Femur (tissue), 1 donor: Measurements from ENCODE around the gene AQP1.
A peak's percentile ranks its signal among the peaks of the same experiment; 100 is the strongest.

Source experiments
- DNase-seq: peaks from one replicate; pipeline ENCODE4 v3.0.0-alpha.2; 2017

Gene AQP1

DNA sequence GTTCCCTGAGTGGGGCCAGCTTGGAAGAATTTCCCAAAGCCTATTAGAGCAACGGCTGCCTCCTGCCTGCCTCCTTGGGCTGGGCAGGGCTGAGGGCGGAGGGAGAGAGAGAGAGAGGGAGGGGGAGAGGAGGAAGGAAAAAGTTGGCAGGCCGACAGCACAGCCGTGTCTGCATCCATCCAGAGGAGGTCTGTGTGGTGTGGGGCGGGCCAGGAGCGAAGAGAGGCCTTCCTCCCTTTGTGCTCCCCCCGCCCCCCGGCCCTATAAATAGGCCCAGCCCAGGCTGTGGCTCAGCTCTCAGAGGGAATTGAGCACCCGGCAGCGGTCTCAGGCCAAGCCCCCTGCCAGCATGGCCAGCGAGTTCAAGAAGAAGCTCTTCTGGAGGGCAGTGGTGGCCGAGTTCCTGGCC is at the start of gene AQP1:
AQP1 (plus strand) TSS at position 293 of the 409 bp plus-strand sequence; CDS start at position 350, 57 bp downstream.
- peak; percentile 95 for DNase-seq

DNA sequence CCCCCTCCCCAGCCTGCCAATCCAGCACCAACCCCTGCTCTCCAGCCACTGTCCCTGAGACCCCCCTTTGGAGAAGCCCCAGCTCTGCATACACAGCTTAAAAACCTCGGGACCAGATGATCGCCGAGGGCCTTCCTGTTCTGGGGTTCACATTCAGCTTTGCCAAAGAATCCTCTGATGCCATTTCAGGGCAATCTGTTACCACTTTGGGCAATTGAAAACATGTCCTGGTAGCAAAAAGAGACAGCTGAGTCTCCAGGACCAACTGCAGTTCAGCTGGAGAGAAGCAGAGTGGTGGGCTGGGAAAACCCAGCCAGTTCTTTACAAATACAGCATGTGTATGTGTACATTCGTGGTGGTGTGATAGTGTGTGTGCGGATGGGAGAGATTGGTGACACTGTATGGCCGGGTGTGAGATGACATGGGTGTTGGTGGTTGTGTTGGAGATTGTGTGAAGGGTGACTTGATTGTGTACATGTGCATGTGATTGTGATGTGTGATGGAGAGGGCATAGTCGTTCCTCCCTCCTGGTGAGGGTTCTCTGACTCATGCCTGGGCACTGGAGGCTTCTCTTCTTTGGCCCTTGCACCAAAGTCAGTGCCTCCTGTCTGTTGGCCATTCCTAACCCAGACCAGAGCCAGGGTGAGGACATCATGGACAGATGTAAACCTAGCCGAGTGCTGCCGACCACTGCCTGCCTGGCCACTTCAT is 48.5 kb upstream of the AQP1 start:
- DNase-seq = no peak

DNA sequence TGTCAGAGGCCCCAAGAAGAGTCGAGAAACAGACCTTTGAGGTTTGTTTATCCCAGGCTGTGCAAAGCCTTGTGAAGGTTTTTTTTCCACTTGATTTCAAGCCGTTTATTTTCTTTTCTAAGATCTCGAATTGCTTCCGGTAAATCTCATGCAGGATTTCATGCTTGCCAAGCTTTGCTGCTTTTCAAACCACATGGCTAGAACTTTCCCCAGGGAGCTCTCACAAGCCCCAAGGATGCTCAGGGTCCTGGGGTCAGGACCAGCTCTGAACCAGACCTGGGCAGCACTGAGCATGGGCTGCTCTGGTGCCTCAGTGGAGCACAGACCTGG is 48.0 kb upstream of the AQP1 start:
- no peak for DNase-seq

DNA sequence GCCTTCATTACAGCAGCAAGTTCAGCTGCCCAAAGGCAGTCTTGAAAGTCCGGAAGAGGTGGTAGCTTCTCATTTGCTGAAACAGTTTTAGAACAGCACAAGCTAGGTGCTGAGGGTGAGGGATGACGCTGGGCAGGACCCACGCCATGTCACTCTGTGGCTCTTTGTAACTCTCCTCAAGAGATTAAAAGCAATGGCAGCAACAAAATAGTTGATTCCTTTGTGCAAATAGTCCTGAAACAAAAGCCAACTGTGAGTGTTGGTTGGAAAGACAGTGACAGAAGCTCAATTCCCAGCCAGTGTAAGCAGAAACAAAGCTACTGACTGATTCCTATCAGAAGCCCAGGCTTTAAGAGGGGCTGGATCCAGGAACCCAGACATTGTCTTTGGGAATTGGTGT is 47.6 kb upstream of the AQP1 start:
- no peak for DNase-seq

DNA sequence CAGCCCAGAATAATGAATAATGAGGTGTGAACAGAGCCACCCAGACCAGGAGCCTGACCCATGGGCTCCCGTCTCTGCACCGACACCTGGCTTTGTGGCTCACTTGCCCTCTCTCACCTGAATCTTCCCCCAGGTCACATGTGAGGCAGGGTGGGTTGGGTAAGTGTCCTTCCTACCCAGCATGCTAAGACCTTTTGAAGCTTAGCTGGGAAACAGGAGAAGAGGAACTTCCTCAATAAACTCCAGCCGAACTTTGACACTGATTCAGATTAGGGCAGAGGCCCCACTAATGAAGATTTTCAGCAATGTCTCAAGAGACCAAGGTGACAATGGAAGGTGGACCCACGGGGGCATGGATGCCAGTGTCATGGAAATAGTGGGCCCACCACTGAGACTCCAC is 46.6 kb upstream of the AQP1 start:
- no peak for DNase-seq

DNA sequence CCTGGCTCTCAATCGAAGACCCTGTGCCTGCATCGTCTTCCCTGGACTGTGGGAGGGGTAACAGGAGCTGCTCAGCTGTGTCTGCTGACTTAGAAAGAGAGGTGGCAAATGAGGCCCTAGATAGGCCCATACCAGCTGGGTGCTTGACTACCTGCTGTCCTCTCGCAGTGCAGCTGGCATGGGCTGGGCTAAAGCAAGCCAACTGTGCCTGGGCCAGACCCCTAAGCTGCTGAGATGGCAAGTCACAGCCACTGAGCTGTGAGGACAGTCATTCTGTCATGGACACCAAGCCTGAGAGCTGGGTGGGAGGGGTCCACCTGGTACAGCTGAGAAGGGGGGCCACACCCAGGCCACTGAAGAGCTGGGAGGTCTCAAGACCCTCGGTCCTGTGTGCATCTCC is 45.8 kb upstream of the AQP1 start:
- no peak for DNase-seq

DNA sequence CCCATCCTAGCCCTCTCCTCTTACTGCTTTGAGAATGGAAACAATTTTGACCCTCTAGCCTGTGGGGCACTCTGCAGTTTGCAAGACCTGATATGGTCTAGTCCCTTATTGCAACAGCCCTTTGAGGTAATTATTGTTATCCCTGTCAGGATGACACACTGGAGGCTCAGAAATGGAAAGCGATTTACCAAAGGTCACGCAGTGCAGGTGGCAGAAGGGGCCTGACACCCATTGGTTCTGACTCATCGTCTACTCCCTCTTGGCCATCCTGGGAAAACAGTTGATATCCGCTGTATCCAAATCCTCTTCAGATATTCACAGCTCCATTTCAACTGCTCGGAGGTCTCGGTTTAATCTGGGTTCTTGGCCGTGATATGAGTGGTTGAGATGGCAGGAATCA is 44.7 kb upstream of the AQP1 start:
- DNase-seq = no peak

DNA sequence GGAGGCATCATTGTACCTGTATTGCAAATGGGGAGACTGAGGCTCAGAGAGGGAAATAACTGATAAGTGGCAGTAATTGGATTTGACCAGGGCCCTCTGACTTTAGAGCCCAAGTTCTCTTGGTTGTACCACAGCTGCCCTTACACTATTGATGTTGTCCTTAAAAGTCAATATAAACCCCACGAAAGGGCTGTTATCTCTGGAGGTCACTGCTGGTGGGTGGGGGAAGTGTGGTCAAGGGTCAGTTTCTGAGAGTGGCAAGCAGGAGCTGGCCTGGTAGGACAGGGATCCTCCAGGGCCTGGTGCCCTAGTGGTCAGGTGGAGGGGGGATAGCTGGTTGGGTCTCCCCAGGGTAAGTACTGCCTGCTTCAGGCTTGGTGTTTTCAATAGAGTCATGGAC is 44.2 kb upstream of the AQP1 start:
- no peak for DNase-seq

DNA sequence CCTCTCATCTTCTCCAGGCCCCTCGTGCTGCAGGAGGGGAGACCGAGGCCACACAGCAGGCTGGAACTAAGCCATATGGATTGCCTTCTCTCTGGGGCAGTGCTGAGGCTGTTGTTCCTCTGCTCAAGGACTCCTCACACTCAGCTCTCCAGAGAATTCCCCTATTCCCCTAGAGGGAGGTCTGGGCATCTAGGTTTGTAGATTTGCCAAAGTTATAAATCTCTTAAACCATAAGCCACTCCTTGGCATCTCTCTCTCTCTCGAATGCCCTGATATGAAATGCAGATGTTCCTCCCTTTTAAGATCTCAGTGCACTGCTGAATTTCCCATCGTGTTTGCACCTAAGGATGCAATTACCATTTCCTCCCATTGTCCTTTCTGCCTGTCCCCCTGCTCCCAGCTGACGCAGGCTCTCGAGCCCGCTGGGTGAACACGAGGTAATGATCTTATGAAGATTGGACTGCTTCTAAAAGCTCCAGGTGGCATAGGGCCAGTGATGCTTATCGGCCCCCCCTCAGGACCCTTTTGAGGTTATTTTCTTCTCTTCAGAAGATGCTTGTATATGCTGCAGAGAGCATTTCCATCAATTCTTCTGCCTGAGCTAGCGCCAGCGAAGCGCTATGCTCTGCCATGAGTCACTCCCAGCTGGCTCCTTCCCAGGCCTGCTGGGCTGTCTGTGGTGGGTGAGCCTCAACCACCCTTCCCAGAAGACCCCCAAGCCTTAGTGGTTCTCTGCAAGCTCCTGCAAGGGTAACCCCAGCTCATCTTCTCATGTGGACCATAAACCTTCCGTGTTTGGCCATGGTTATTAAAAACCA is 41.6 kb upstream of the AQP1 start:
- DNase-seq = peak; percentile 55

DNA sequence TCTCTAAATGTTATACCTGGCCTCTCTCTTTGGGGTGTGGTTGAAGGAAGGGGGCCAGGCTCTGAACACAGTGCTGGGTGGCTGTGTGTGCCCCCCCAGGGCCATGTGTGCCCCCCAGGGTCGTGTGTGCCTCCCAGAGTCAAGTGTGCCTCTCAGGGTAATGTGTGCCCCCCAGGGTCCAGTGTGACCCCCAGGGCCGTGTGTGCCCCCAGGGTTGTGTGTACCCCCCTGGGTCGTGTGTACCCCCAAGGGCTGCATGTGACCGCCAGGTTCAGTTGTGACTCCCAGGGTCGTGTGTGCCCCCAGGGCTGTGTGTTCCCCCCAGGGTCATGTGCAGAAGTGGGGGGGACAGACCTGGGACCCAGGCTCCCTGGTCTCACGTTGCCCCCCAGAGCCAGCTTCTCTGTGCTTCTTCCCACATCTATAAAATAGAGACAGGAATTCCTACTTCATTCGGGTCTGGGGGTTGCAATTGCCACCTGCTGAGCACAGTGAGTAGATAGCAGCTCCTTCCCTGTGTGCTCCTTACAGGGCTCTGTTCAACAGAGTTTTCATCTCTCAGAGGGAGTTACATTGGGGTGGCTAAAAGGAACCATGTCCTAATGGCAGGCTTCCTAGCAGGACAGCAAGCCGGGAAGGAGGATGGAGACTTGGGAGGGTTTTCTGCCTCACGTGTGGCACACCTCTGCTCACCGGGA is 40.7 kb upstream of the AQP1 start:
- no peak for DNase-seq

DNA sequence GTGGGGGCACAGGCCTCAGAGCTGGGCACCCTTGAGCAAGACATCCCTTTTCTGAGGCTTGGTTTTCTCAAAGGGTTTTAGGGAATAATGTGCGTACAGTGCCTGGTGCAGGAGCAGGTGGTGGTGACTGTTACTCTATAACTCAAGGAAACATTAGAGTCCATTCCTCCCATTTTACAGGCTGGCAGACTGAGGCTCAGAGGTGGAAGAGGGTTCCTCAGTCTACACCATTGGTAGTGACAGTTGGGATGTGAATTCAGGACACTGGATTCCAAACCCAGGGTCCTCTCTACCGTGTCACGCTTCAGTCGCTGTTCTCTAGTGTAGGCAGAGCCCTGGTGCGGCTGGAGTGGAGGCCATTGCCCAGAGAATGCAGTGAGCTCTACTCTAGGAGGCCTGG is 40.0 kb upstream of the AQP1 start:
- DNase-seq = no peak

DNA sequence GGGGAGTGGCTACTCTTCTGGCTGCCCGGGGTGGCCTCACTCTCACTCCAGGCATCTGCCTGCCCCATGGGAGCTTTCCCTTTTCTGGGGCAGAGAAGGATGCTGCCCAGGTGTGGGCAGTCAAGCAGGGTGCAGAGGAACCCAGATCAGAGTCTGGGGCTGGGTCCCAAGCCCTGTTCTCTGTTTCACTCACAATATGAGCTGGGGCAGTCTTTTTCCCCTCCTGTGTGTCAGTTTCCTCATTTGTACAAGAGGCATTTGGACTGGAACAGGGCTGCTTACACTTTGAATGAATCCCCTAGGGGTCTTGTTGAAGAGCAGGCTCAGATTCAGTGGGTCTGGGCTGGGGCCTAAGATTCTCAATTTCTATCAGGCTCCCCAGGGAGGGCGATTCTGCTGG is 38.4 kb upstream of the AQP1 start:
- no peak for DNase-seq

DNA sequence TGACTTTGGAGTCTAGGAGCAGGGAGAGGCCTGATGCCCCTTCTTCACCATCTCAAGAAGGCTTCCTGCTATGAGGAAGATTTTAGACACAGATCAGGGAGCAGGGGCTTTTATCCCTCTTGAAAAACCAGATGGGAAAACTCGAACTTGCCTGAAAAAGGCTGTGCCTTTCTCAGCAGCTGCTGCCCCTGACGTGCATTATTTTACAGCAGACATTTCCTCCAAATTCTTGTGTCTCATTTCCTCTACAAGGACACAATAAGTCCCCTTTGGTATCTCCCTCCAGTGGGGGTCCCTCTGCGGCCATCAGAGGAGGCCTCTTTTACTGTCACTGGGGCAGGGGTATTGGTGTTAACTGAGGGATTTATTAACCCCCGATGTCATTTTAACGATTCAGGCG is 38.0 kb upstream of the AQP1 start:
- no peak for DNase-seq

DNA sequence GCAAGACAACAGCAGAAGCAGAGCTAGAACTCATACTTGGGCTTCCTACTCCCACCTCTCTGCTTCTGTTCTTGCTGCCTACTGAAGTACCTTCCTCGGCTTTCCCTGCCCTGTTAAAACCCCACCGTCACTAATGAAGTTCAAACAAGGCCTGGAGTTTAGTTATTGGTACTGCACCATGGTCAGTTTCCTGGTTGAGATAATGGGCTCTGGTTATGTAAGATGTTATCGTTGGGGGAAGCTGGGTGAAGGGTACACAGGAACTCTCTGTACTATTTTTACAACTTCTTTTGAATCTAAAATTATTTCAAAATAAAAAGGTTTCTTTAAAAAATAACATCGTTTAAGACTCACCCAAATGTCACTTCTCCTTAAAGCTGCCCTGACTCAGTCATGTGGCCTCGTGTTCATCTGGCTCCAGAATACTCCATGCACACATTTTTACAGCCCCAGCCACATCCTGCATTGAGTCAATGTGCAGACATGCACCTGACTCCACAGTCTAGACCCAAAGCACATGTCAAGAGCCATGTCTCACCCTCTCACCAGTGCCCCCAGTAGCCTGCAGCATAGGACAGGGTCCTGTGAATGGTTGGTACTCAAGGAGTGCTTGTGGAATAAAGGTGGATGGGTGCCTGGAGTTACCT is 36.9 kb upstream of the AQP1 start:
- DNase-seq = no peak

DNA sequence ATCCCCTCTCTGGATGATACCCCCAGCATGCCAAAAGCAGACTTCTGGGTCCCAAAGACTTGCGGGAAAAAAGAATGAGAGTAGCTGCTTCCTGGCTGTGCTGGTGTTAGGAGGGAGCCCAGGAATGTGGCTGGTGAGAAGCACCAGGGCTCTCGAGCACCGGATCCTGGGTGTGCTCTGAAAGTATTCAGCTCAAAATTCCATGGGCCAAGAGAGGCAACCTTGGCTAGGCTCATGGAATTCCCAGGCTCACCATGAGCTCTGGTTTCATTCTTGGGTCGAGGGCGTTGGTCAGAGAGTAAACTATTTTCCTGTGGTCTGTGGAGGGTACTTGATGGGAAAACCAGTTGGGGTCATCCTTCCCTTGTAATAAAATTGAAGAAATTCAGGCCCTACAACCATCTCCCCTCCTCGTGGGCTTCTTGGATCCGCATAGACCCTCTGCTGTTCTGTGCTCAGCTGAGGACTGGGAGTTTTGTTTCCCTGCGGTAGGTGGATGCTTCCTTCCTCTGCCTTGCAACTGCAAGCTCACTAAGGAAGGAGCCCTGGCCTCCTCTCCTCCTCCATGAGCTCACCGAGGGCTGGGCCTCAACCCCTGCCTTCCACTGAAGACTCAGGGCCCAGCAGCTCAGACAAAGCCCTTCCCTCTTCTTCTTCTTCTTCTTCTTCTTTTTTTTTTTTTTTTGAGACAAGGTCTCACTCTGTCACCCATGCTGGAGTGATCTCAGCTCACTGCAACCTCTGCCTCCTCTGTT is 34.5 kb upstream of the AQP1 start:
- peak; percentile 57 for DNase-seq

DNA sequence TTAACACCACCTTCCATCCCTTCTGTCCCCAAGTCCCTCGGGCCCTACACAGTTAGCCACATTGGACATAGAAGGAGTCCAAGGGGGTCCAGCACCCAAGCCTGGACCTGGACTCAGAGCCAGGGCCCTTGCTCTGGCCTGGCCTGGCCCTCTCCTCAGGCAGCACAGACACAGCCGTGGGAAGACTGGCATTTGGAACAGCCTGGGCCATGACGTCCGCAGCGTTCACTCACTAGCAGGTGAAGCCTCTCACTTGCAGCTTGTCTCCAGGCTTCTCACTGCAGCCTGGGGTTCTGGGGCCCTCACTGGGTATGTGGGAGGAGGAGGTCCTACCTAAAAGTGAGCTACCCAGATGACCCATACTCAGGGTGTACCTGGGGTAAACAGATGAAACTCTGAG is 33.7 kb upstream of the AQP1 start:
- no peak for DNase-seq

DNA sequence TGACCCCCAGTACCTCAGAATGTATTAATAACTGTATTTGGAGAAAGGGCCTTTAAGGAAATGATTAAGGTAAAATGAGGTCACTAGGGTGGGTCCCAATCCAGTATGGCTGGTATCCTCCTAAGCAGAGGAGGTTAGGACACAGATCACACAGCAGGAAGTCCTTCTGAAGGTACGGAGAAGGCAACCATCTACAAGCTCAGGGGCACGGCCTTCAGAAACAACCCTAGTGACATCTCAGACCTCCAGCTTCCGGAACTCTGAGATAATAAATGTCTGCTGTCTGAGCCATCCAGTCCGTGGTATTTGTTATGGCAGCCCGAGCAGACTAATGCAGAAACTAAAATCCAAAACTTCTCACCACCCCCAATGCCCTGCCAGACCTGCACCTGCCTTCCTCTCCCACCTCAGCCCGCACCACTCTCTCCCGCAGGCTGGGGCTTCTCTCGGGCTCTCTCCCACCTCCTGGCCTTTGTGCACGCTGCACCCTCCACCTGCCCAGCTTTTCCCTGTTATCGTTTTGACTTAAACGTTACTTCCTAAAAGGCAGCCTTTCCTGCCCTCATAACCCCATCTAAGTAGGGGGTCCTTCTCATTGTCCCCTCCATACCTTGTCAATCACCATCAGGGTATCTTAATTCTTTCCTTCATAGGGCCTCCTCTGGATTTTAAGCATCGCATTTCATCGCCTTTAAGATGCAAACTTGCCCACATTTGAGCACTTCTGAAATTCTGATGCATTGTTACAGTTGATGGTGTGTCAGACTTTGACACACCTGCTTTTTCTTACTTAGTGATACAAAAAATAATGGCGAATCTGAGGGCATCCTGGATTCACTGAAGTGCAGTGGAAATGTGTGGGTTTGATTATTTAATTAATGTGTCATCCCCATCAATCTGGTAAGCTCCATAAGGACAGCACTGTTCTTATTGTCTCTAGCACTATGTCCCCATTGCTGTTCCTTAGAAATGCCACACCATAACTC is 32.2 kb upstream of the AQP1 start:
- DNase-seq = no peak

DNA sequence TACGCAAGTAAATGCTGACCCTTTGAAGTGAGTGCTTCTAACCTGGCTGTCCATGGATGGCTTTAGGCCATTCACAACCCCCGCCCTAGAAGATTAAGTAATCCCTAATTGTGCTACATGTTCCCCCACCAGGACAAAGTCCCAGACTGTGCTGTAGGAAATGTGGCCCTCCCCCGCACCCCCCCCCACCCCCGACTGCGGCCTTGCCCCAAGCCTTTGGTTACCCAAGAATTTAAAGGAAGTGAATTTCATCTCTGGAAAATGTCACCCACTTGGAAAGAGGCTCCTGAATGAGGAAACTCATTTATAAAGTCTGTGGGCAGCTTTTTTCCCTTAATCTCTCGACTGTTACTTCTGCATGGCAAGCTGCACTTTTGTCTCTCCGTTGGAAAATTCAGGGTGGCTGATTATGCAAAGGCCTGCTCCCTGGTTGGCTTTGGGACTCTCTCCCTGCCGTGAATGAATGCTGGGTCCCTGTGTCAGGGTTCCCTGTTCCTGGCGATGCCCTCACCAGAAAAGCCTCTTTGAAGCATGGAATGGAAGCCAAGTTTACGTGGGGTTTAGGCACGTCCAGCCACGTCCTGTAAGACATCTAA is 31.4 kb upstream of the AQP1 start:
- DNase-seq = no peak

DNA sequence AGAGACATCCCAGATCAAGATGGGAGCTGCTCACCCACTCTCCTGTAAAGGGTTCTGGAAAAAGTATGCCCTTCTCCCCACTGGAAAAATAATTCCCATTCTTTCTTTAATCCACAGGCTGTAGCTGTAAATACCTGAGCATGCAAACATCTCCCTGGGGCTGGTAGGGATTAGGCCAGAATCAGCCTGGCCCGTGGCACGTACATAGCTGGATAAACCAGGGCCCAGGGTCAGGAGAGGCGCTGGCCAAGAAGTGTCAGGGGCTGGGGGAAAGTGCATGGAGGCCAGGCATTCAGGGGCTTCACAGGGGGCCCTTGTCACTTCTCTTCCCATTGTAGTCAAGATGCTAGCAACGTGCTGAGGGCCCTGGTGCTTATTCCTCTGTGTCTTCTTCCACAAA is 30.7 kb upstream of the AQP1 start:
- no peak for DNase-seq

DNA sequence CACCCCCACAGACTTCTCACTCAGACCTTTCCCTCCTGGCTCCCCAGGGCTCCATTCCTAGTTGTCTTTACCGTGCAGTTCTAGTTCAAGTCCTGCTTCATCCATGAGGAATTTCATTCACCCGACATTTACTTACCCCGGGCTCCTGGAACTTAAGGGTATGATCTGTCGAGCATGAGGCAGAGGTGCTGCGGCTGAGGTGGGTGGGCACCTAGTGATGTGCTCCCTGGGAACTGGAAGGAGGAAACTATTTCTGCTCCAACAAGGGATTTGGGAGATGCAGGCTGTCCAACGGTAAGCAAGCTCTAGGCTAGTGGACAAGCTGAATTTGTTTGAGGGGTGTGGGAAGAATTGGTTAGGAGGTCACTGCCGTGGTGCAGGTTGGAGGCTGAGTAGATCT is 30.2 kb upstream of the AQP1 start:
- DNase-seq = no peak

DNA sequence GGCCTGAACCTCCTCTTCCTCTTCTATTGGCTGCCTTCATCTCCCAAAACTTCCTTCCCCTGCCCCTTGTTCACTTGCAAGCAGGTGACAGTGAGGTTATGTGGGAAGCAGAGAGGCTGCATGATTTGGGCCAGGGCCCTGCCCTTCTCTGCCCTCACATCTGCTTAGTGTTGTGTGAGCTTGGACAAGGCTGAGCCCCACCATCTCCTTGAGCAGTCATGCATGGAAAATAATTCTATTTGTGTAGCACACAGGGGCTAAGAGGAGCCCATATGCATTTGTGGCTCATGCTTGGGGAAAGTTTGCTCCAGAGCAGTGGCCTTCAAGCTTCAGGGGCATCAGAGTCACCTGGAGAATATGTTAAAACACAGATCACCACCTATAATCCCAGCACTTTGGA is 26.8 kb upstream of the AQP1 start:
- no peak for DNase-seq
